PFSK-1 (cell line): ENCODE results near the gene VTN.

Experiments
- POLR2AphosphoS5 ChIP-seq: IDR thresholded peaks from 2 replicates; pipeline ENCODE4 v1.6.1; 2012; ENCODE audit warnings: low read depth, mild to moderate bottlenecking, control low read depth, low read length, moderate library complexity
- REST ChIP-seq, 2 experiments: IDR thresholded peaks; 2 replicates each; pipeline versions ENCODE4 v1.6.1 to v1.8.0; 2011 to 2012; ENCODE audit warnings: low read depth in 2 of 2, low read length in 2 of 2, control low read depth in 1 of 2, inconsistent platforms in 1 of 2, mild to moderate bottlenecking in 1 of 2, moderate library complexity in 1 of 2; ENCODE audit not compliant: insufficient read depth in 1 of 2
- SIN3A ChIP-seq: IDR thresholded peaks from 2 replicates; pipeline ENCODE4 v1.6.1; 2012; ENCODE audit warnings: mild to moderate bottlenecking, low read length, moderate library complexity, borderline replicate concordance; ENCODE audit not compliant: insufficient read depth
- TAF1 ChIP-seq: IDR thresholded peaks from 2 replicates; pipeline ENCODE4 v1.6.1; 2012; ENCODE audit warnings: low read length, control low read depth, borderline replicate concordance; ENCODE audit not compliant: insufficient read depth

GRCh38 chr17:28365487-28365886, 4.6 kb downstream of the VTN start:
- no peak for TF ChIP-seq TAF1
- TF ChIP-seq REST (IDR thresholded peaks at IDR 0.05; ENCODE audit: insufficient read depth in 1 of 2, low read depth in 2 of 2, low read length in 2 of 2), result no peak
- TF ChIP-seq POLR2AphosphoS5, result no peak
- no peak for TF ChIP-seq SIN3A
